CD14-positive monocyte (primary cell): ENCODE measurements around the gene ARNT2. TPM values are rescaled to one million over a fixed set of nuclear protein-coding genes. Genes with fewer than 3 reads are reported as not detected.

ENCODE experiments used
- DNase-seq, 3 donors: peaks; one replicate each; pipeline ENCODE4 v3.0.0-alpha.2; 2011 to 2022
- H2AFZ ChIP-seq: 2 replicates; pipeline ENCODE4 v1.6.0; 2012; ENCODE audit warnings: mild to moderate bottlenecking, low read depth, low read length, inconsistent platforms; ENCODE audit not compliant: insufficient read depth, poor library complexity, severe bottlenecking
- H3K27ac ChIP-seq, 2 donors: 1 replicate in 1 of 2; 2 replicates in 1 of 2; pipeline ENCODE4 v1.5.1; 2012 to 2013; ENCODE audit warnings: low read length in 2 of 2, control low read depth in 1 of 2, inconsistent platforms in 1 of 2, low read depth in 1 of 2, mild to moderate bottlenecking in 1 of 2
- H3K27me3 ChIP-seq, 2 donors: one replicate each; pipeline versions ENCODE4 v1.6.0 to v1.6.1; 2011 to 2013; ENCODE audit warnings: low read length in 2 of 2; ENCODE audit not compliant: control insufficient read depth in 2 of 2, insufficient read depth in 2 of 2
- H3K36me3 ChIP-seq, 2 donors: replicated peaks in 1 of 2; 1 replicate in 1 of 2; 2 replicates in 1 of 2; pipeline versions ENCODE4 v1.5.1 to v1.6.1; 2012 to 2013; ENCODE audit warnings: low read length in 2 of 2, control low read depth in 1 of 2, inconsistent platforms in 1 of 2, mild to moderate bottlenecking in 1 of 2; ENCODE audit not compliant: insufficient read depth in 2 of 2, control insufficient read depth in 1 of 2
- H3K4me1 ChIP-seq, 2 donors: 1 replicate in 1 of 2; 2 replicates in 1 of 2; pipeline versions ENCODE4 v1.5.1 to v1.6.1; 2012 to 2013; ENCODE audit warnings: low read length in 2 of 2, control low read depth in 1 of 2, inconsistent platforms in 1 of 2, mild to moderate bottlenecking in 1 of 2, moderate library complexity in 1 of 2; ENCODE audit not compliant: insufficient read depth in 2 of 2, control insufficient read depth in 1 of 2
- H3K4me2 ChIP-seq: replicated peaks from 2 replicates; pipeline ENCODE3; 2012; ENCODE audit warnings: low read length, moderate library complexity, mild to moderate bottlenecking; ENCODE audit not compliant: poor library complexity, severe bottlenecking; ENCODE audit errors: extremely low read depth
- H3K4me3 ChIP-seq, 3 experiments: fragments of 200-600 bp in 1 of 3; sonication (generic) in 1 of 3; replicated peaks in 1 of 3; 1 replicate in 2 of 3; 2 replicates in 1 of 3; pipeline ENCODE4 v1.5.1; 2011 to 2013; ENCODE audit warnings: low read length in 3 of 3, mild to moderate bottlenecking in 3 of 3, control low read depth in 2 of 3, low read depth in 2 of 3, inconsistent platforms in 1 of 3, moderate library complexity in 1 of 3
- H3K79me2 ChIP-seq: 2 replicates; pipeline ENCODE4 v1.6.0; 2012; ENCODE audit warnings: mild to moderate bottlenecking, control low read depth, inconsistent platforms, low read length, moderate library complexity; ENCODE audit not compliant: insufficient read depth
- H3K9ac ChIP-seq: 2 replicates; pipeline ENCODE4 v1.6.0; 2017; ENCODE audit warnings: low read length, mild to moderate bottlenecking; ENCODE audit not compliant: insufficient read depth, poor library complexity, severe bottlenecking
- H3K9me3 ChIP-seq, 2 donors: replicated peaks in 1 of 2; 1 replicate in 1 of 2; 2 replicates in 1 of 2; pipeline versions ENCODE4 v1.5.1 to v1.6.1; 2012 to 2013; ENCODE audit warnings: low read length in 2 of 2, control low read depth in 1 of 2; ENCODE audit not compliant: control insufficient read depth in 1 of 2, insufficient read depth in 1 of 2
- H4K20me1 ChIP-seq: 2 replicates; pipeline ENCODE4 v1.6.0; 2012; ENCODE audit warnings: mild to moderate bottlenecking, low read length, control low read depth, moderate library complexity; ENCODE audit not compliant: insufficient read depth
- H3K27ac Mint-ChIP-seq, 7 donors: one replicate each; pipeline ENCODE4 v1.8.0; 2020; ENCODE audit warnings: mild to moderate bottlenecking in 7 of 7, mixed read lengths in 7 of 7, moderate library complexity in 6 of 7, inconsistent platforms in 2 of 7
- H3K27me3 Mint-ChIP-seq, 3 donors: one replicate each; pipeline ENCODE4 v1.8.0; 2021 to 2022; ENCODE audit warnings: low read depth in 3 of 3, mild to moderate bottlenecking in 3 of 3, mixed read lengths in 3 of 3, moderate library complexity in 3 of 3, inconsistent platforms in 1 of 3
- H3K36me3 Mint-ChIP-seq, 2 donors: one replicate each; pipeline ENCODE4 v1.8.0; 2020; ENCODE audit warnings: mixed read lengths in 2 of 2, inconsistent platforms in 1 of 2, mild to moderate bottlenecking in 1 of 2
- H3K4me1 Mint-ChIP-seq: one replicate; pipeline ENCODE4 v1.8.0; 2020; ENCODE audit warnings: mild to moderate bottlenecking, mixed read lengths
- H3K4me3 Mint-ChIP-seq, 2 donors: one replicate each; pipeline ENCODE4 v1.8.0; 2020; ENCODE audit warnings: mild to moderate bottlenecking in 2 of 2, mixed read lengths in 2 of 2, moderate library complexity in 1 of 2
- H3K9me3 Mint-ChIP-seq, 7 donors: one replicate each; pipeline ENCODE4 v1.8.0; 2020 to 2022; ENCODE audit warnings: mixed read lengths in 7 of 7, mild to moderate bottlenecking in 6 of 7, moderate library complexity in 6 of 7, inconsistent platforms in 2 of 7
- WGBS: methylation state at CpG from one replicate; pipeline ENCODE4 v1.1.5; 2013; ENCODE audit warnings: missing lambda C conversion rate; ENCODE audit not compliant: insufficient coverage; 5-methylcytosine and 5-hydroxymethylcytosine counted together
- intact Hi-C, 2 donors: fragments of 100-400 bp; cut with micrococcal nuclease; formaldehyde crosslinking; loops; one replicate each; pipeline versions ENCODE4 v1.15.0 to v1.15.1; 2023
- polyA plus RNA-seq, 3 donors: library from polyadenylated mRNA; depleted of rRNA in 1 of 3; unstranded in 2 of 3; stranded (reverse) in 1 of 3; fragments of 300-500 nt in 2 of 3; fragments of >200 nt in 1 of 3; fragmentation: Illumina TruSeq in 2 of 3; gene quantifications; 1 replicate in 2 of 3; 2 replicates in 1 of 3; pipeline ENCODE4 v1.2.3, GENCODE V29; 2012 to 2021
- TF ChIP-seq, protein P1 (sequence below): fragments of 200-600 bp; IDR thresholded peaks from one replicate; pipeline ENCODE4 v1.8.0; 2022; ENCODE audit warnings: antibody characterized with exemption, mild to moderate bottlenecking

The ARNT2 gene
- polyA plus RNA-seq, 3 donors: not detected

DNA sequence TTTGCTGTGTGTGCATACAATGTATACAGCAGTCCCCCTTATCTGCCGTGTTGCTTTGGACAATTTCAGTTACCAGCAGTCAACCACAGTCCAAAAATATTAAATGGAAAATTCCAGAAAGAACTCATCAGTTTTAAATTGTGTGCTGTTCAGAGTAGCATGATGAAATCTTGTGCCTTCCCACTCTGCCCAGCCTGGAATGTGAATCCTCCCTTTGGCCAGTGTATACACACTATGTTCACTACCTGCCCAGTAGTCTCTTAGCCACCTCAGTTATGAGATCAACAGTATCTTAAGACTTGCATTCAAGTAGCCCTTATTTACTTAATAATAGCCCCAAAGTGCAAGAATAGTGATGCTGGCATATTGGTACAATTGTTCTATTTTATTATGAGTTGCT is 157.3 kb downstream of the ARNT2 start:
- no peak overlapping the region for H3K4me3 ChIP-seq
- peaks cover 0 to 3% (median 0%) of the 10 kb centered on the region in 7 donors for H3K9me3 Mint-ChIP-seq
- no peaks in the 10 kb centered on the region for H3K36me3 Mint-ChIP-seq
- intact Hi-C loops: no loop called here
- H3K27me3 Mint-ChIP-seq: peaks cover 9 to 14% (median 10%) of the 10 kb centered on the region in 3 donors
- H3K4me1 ChIP-seq: no peaks in the 10 kb centered on the region
- no peak overlapping the region for H3K4me2 ChIP-seq
- H3K36me3 ChIP-seq: no peaks in the 10 kb centered on the region
- DNase-seq: no peak
- no peak overlapping the region for H3K9ac ChIP-seq
- H3K27me3 ChIP-seq: no peaks in the 10 kb centered on the region
- no peak overlapping the region for H2AFZ ChIP-seq
- H3K4me3 Mint-ChIP-seq: no peak overlapping the region
- no peaks in the 10 kb centered on the region for H3K79me2 ChIP-seq
- H3K9me3 ChIP-seq: no peaks in the 10 kb centered on the region
- TF ChIP-seq, protein P1, sequence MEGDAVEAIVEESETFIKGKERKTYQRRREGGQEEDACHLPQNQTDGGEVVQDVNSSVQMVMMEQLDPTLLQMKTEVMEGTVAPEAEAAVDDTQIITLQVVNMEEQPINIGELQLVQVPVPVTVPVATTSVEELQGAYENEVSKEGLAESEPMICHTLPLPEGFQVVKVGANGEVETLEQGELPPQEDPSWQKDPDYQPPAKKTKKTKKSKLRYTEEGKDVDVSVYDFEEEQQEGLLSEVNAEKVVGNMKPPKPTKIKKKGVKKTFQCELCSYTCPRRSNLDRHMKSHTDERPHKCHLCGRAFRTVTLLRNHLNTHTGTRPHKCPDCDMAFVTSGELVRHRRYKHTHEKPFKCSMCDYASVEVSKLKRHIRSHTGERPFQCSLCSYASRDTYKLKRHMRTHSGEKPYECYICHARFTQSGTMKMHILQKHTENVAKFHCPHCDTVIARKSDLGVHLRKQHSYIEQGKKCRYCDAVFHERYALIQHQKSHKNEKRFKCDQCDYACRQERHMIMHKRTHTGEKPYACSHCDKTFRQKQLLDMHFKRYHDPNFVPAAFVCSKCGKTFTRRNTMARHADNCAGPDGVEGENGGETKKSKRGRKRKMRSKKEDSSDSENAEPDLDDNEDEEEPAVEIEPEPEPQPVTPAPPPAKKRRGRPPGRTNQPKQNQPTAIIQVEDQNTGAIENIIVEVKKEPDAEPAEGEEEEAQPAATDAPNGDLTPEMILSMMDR: no peak
- WGBS: no CpG with 5 or more reads among the region's 1 CpG
- H3K4me1 Mint-ChIP-seq: peaks cover 2% of the 10 kb centered on the region
- no peak overlapping the region for H3K27ac ChIP-seq
- H3K27ac Mint-ChIP-seq: no peak overlapping the region
- no peaks in the 10 kb centered on the region for H4K20me1 ChIP-seq

DNA sequence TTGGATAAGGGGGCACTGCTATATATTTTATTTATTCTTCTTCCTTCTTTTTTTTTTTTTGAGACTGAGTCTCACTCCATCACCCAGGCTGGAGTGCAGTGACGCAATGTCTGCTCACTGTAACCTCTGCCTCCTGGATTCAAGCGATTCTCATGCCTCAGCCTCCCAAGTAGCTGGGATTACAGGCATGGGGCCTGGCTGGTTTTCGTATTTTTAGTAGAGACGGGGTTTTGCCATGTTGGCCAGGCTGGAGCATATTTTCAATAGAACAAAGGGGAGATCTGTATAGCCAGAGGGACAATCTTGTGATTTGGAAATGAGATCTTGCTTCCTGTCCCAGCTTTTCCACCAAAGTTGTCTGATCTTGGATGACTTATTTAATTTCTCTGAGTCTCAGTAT is 157.9 kb downstream of the ARNT2 start:
- Histone ChIP-seq H3K9ac (no peak overlapping the region), H3K4me2 (no peak overlapping the region), H3K27ac (no peak overlapping the region), H3K36me3 (no peaks in the 10 kb centered on the region), H3K79me2 (no peaks in the 10 kb centered on the region), H3K27me3 (no peaks in the 10 kb centered on the region), H4K20me1 (no peaks in the 10 kb centered on the region), H2AFZ (no peak overlapping the region), H3K9me3 (no peaks in the 10 kb centered on the region), H3K4me1 (no peaks in the 10 kb centered on the region), H3K4me3 (no peak overlapping the region)
- no peak for DNase-seq
- H3K4me1 Mint-ChIP-seq: peaks cover 2% of the 10 kb centered on the region
- no peak overlapping the region for H3K27ac Mint-ChIP-seq
- intact Hi-C loops: no loop called here
- peaks cover 8 to 13% (median 8%) of the 10 kb centered on the region in 3 donors for H3K27me3 Mint-ChIP-seq
- no peaks in the 10 kb centered on the region for H3K36me3 Mint-ChIP-seq
- TF ChIP-seq, protein P1: no peak
- no peak overlapping the region for H3K4me3 Mint-ChIP-seq
- WGBS: 61% methylated on average over 2 of the region's 4 CpGs
- H3K9me3 Mint-ChIP-seq: peaks cover 0 to 3% (median 0%) of the 10 kb centered on the region in 7 donors
